Left renal cortex interstitium (tissue), 4 donors: ENCODE measurements around the gene CBL. TPM values are rescaled to one million over a fixed set of nuclear protein-coding genes. Genes with fewer than 3 reads are reported as not detected.

ENCODE experiments used
- DNase-seq, 4 donors: peaks; one replicate each; pipeline ENCODE4 v3.0.0-alpha.2; 2013; ENCODE audit warnings: low read depth in 4 of 4, low spot score in 2 of 4, missing footprints in 1 of 4
- polyA plus RNA-seq, 4 donors: library from polyadenylated mRNA; unstranded; fragments of 120-200 nt; gene quantifications; one replicate each; pipeline ENCODE4 v1.2.1, GENCODE V29; 2013; ENCODE audit not compliant: insufficient read length in 4 of 4

CBL gene
- polyA plus RNA-seq, 4 donors: 16.1 to 20.9 (median 18.6) TPM

- no peak for DNase-seq
Observed at GRCh38 chr11:119262668-119263351, 56.7 kb downstream of the CBL start.

DNA sequence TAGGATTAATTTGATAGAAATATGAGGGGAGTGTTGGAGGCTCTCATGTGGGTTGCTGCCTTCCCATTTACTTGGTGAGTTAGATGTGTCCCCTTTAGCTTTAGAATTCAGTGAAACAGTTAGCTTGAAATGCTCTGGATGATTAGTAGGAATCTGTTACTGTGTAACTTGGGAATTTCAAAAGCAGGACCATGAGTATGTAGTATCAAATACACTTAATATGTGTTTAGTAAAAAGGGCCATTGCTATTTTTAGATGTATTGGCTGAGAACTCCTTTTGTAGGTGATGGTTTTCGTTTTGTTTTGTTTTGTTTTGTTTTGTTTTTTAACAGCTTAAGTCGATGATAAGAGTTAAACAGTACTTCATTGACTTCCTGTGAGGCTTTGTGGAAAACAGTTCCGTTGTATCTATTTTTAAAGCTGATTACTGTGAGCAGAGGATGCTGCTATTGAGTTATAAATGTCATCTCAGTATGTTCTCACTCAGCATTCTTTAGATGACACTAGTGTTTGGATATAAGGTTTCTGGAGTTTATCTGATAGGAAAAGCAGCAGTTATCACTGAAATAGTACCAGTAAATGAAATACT lies 57.3 kb downstream of the CBL start:
- DNase-seq: no peak

DNA sequence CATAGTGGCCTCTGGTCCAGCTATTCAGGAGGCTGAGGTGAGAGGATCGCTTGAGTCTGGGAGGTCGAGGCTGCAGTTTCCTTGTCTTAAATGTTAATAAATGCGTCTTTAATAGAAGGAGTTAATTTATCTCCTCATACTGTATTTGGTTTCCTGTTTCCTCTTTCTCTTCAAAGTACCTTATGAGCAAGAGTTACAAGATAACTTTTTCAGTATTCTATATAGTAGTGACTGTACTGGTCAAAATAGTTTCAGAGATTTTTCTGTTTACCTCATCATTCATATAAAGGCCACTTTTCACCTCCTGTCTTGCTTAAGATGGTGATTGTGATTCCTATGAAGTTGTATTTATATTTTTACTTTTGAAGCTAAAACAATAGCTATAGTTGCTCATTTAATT lies 59.9 kb downstream of the CBL start:
- DNase-seq: no peak

DNA sequence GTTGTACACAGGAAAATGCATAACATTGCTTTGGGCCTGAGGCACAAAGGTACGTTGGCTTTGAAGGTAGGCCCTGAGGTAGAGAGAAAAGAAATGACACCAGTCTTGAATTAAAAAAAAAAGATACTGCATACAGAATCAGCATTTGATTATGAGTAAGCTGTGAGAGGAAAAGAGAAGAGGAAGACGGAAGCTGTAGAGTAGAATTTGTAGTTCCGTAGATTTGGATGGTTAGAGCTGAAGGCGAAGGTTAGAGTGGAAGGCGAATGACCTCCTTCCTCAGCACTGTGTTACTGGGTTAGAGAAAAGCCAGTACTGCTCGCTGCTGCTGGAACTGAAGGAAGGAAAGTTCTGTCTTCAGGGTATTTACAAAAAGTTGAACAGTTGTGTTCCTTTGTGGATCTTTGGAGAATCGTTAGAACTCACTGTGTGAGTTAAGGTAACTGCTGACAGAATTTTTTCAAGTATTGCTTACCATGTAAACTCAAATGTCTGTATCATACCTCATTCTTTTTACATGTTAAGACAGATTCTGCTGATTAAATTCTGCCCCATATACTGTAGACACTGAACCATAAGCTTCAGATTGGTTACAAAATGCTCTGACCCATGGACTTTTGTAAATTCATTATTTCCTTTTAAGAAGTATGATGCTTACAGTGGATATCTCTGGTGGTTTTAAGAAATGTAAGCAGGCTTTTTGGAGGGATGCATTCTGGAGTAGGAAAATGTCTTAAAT lies 60.5 kb downstream of the CBL start:
- DNase-seq: no peak

- no peak for DNase-seq
Observed at GRCh38 chr11:119267645-119268044, 61.5 kb downstream of the CBL start.

DNA sequence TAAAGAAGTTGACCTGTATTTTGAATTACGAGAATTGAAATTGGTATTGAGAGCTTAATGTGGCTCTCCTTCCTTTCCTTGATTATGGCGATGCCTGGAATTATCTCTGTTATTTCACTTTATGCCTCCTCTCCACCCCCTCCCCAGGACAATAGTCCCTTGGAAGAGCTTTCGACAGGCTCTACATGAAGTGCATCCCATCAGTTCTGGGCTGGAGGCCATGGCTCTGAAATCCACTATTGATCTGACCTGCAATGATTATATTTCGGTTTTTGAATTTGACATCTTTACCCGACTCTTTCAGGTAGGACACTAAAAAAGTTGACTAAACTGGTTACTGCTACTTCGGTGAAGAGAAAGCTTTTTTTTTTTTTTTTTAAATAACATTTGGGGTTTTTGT lies 67.6 kb downstream of the CBL start:
- DNase-seq: no peak

GRCh38 chr11:119277660-119278059 lies 71.5 kb downstream of the CBL start:
- DNase-seq: no peak

GRCh38 chr11:119282495-119282894 lies 76.4 kb downstream of the CBL start:
- DNase-seq: no peak

DNA sequence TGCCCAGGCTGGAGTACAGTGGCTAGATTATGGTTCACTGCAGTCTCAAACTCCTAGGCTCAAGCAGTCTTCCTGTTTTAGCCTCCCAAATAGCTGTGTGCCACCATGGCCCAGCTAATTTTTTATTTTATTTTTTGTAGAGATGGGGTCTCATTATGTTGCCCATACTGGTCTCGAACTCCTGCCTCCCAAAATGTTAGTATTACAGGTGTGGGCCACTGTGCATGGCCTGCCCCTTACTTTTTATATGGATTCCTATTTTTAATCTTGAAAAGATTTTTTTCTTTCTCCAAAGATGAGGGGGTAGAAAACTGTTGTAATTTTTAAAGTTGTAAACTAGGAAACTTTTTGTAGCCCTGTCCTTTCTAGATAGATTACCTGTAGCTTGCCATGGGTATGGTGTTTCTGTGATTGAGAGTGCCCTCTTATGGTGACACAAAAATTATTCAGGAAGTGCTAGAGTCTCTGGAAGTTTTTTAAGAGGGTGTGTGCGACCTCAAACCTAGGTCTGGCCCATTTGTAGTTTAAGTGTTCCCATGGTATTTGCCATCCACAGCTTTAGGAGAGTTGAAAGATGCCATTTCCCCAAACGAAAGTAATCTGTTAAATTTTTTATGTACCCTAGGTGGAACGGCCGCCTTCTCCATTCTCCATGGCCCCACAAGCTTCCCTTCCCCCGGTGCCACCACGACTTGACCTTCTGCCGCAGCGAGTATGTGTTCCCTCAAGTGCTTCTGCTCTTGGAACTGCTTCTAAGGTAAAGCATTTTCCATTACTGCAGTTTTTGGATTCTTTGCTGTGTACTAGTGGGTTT lies 78.4 kb downstream of the CBL start:
- no peak for DNase-seq

DNA sequence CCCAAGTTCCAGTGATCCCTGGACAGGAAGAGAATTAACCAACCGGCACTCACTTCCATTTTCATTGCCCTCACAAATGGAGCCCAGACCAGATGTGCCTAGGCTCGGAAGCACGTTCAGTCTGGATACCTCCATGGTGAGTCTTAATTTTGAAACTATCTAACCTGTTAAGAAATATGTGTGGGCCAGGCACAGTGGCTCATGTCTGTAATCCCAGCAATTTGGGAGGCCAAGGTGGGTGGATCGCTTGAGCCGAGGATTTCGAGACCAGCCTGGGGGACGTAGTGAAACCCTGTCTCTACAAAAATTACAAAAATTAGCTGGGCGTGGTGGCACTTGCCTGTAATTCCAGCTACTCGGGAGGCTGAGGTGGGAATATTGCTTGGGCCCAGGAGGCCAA lies 79.3 kb downstream of the CBL start:
- no peak for DNase-seq

DNA sequence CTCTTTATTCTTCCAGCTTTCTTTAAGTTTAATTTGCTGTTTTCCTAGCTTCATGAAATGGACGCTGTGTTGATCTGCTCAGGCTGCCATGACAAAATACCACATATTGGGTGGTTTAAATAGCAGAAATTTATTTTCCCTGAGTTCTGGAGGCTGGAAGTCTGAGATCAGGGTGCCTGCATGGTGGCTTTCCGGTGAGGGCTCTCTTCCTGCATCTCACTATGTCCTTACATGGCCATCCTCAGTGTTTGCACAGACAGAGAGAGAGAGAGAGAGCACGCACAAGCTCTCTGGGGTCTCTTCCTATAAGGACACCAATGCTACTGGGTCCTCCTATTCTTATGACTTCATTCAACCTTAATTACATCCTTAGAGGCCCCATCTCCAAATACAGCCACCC lies 82.1 kb downstream of the CBL start:
- DNase-seq: no peak

GRCh38 chr11:119290894-119291497 lies 84.9 kb downstream of the CBL start:
- no peak for DNase-seq

DNA sequence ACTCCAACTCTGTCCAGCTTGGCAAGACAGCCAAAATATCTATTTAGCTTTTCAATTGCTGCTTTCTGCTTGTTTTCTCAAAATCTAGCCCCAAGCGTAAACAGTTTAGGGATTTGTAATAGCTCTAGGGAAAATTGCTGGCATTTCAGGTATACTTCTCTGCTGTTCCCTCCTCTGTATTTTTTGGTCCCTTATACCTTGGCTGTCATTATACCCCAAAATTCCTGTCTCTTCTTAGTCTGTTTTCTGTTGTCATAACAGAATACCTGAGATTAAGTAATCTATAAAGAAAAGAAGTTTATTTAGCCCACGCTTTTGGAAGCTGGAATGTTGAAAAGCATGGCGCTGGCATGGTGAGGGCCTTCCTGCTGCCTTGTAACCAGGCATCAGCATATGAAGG lies 87.3 kb downstream of the CBL start:
- DNase-seq: no peak

DNA sequence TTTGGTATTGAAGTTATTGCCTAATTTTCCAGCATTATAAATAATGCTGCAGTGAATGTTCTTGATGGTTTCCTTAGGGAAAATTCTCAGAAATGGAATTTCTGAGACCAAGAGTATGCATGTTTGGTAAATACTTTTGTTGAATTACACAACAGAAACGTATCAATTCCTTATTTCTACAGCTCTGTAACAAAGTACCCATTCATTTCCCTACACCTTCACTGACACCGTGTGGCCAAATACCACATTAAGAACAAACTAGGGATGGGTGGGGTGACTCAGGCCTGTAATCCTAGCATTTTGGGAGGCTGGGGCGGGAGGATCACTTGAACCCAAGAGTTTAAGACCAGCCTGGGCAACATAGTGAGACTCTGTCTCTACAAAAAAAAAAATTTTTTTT lies 89.0 kb downstream of the CBL start:
- no peak for DNase-seq

GRCh38 chr11:119297938-119298337 lies 91.8 kb downstream of the CBL start:
- DNase-seq: no peak

DNA sequence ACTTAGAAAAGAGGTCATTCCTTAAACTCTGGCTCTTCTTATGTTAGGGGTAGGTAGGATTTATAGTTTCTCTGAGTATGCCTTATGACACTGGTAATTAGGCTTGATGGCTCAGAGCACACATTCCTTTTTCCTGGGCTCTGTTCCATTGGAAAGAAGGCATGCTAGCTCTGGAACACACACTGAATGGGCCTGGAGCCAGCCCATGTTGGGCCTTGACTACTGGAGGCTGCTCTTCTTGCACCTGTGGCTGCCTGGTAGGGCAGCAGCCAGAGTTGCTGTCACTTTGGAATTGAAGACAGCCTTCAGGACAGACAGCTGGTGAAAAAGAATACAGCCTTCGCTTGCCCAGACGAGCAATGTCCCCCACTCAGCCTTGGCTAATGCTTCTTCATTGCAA lies 92.6 kb downstream of the CBL start:
- DNase-seq: no peak

DNA sequence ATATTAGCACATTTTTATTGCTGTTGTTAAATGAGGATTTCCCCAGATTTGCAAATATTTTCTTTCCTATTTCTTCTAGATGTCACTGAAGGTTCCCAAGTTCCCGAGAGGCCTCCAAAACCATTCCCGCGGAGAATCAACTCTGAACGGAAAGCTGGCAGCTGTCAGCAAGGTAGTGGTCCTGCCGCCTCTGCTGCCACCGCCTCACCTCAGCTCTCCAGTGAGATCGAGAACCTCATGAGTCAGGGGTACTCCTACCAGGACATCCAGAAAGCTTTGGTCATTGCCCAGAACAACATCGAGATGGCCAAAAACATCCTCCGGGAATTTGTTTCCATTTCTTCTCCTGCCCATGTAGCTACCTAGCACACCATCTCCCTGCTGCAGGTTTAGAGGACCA lies 93.3 kb downstream of the CBL start:
- no peak for DNase-seq

GRCh38 chr11:119300198-119300964 lies 94.2 kb downstream of the CBL start:
- DNase-seq: no peak

- no peak for DNase-seq
Observed at GRCh38 chr11:119303227-119303718, 97.1 kb downstream of the CBL start.
